Measurements from ENCODE around the gene C16orf92. TPM values are rescaled to one million over a fixed set of nuclear protein-coding genes. Genes with fewer than 3 reads are reported as not detected.

The C16orf92 gene
- total and polyA plus RNA-seq, 2 of the 13 experiments (the other 11 are each of a cell fraction or from before 2014, with no cell fraction given) = not detected

DNA sequence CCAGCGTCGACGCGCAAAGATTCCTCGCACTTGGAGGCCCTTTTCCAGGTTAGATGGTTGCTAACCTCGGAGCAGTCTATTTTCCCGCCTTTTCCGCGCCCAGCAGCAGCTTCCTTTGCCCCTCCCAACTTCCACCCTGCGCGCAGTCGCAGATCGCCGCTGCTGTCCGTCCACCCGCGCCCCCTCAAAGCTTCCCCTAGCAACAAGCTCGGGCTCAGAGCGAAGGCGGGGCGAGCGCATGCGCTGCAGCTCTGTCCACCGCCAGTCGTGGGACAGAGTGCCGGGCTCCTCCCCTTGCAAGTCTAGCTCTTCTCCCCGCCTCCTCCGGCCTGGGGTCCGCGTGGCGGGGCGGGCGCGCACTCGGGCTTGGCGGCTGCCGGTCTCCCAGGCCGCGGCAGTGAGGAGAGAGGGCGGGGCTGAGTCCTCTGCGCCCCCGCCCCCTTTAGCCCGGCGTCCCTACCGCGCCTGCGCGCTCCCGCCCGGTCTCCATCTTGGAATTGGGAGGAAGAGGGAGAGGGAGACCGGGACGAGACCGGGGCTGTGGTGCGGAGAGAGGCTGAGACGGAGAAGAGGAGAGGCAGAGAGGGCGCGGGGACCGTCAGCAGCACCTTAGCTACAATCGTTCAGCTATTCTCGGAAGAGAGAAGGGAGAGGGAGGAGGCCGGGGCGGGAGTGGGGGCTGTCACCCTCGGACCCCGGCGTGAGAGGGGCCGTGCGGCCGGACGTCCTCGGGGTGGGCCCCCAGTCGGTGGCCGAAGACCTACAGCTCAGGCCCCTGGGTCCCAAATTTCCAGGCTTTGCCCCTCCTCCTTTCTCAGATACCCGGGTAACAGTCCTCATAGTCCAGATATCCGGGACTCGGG, 49.4 kb upstream of the C16orf92 start, which contains the start of gene TAOK2 (continued):
- TF ChIP-seq GLI4 (CRISPR knock-in tag; IDR thresholded peaks at IDR 0.05; ENCODE audit: borderline replicate concordance) (no peak; the same call in 1 of the 2 replicates), SMC3 (IDR thresholded peaks at IDR 0.05; ENCODE audit: low read length) (no peak), TOPORS (CRISPR knock-in tag; IDR thresholded peaks at IDR 0.05) (peak; percentile 84), SAP130 (CRISPR knock-in tag; IDR thresholded peaks at IDR 0.05; ENCODE audit: low read depth) (peak; percentile 99), KLF6 (CRISPR knock-in tag; IDR thresholded peaks at IDR 0.05) (peak; percentile 71; the same call in 1 of the 2 replicates), SALL2 (CRISPR knock-in tag; IDR thresholded peaks at IDR 0.05) (peak; percentile 92)
- TF ChIP-seq, protein P1, sequence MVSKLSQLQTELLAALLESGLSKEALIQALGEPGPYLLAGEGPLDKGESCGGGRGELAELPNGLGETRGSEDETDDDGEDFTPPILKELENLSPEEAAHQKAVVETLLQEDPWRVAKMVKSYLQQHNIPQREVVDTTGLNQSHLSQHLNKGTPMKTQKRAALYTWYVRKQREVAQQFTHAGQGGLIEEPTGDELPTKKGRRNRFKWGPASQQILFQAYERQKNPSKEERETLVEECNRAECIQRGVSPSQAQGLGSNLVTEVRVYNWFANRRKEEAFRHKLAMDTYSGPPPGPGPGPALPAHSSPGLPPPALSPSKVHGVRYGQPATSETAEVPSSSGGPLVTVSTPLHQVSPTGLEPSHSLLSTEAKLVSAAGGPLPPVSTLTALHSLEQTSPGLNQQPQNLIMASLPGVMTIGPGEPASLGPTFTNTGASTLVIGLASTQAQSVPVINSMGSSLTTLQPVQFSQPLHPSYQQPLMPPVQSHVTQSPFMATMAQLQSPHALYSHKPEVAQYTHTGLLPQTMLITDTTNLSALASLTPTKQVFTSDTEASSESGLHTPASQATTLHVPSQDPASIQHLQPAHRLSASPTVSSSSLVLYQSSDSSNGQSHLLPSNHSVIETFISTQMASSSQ (IDR thresholded peaks at IDR 0.05; ENCODE audit: low read depth) = no peak
- TF ChIP-seq, protein P1 (CRISPR knock-in tag; IDR thresholded peaks at IDR 0.05; ENCODE audit: borderline replicate concordance) = peak; percentile 83
- TF ChIP-seq, protein P2, sequence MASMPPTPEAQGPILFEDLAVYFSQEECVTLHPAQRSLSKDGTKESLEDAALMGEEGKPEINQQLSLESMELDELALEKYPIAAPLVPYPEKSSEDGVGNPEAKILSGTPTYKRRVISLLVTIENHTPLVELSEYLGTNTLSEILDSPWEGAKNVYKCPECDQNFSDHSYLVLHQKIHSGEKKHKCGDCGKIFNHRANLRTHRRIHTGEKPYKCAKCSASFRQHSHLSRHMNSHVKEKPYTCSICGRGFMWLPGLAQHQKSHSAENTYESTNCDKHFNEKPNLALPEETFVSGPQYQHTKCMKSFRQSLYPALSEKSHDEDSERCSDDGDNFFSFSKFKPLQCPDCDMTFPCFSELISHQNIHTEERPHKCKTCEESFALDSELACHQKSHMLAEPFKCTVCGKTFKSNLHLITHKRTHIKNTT (CRISPR knock-in tag; IDR thresholded peaks at IDR 0.05) = no peak
- TF ChIP-seq, protein P3, sequence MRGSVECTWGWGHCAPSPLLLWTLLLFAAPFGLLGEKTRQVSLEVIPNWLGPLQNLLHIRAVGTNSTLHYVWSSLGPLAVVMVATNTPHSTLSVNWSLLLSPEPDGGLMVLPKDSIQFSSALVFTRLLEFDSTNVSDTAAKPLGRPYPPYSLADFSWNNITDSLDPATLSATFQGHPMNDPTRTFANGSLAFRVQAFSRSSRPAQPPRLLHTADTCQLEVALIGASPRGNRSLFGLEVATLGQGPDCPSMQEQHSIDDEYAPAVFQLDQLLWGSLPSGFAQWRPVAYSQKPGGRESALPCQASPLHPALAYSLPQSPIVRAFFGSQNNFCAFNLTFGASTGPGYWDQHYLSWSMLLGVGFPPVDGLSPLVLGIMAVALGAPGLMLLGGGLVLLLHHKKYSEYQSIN (CRISPR knock-in tag; IDR thresholded peaks at IDR 0.05; ENCODE audit: borderline replicate concordance) = no peak
- TF ChIP-seq, protein P4, sequence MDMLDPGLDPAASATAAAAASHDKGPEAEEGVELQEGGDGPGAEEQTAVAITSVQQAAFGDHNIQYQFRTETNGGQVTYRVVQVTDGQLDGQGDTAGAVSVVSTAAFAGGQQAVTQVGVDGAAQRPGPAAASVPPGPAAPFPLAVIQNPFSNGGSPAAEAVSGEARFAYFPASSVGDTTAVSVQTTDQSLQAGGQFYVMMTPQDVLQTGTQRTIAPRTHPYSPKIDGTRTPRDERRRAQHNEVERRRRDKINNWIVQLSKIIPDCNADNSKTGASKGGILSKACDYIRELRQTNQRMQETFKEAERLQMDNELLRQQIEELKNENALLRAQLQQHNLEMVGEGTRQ (IDR thresholded peaks at IDR 0.05; ENCODE audit: low read depth, low read length) = no peak
- TF ChIP-seq, protein P4 (CRISPR knock-in tag; IDR thresholded peaks at IDR 0.05; ENCODE audit: borderline replicate concordance) = no peak
- TF ChIP-seq, protein P5, sequence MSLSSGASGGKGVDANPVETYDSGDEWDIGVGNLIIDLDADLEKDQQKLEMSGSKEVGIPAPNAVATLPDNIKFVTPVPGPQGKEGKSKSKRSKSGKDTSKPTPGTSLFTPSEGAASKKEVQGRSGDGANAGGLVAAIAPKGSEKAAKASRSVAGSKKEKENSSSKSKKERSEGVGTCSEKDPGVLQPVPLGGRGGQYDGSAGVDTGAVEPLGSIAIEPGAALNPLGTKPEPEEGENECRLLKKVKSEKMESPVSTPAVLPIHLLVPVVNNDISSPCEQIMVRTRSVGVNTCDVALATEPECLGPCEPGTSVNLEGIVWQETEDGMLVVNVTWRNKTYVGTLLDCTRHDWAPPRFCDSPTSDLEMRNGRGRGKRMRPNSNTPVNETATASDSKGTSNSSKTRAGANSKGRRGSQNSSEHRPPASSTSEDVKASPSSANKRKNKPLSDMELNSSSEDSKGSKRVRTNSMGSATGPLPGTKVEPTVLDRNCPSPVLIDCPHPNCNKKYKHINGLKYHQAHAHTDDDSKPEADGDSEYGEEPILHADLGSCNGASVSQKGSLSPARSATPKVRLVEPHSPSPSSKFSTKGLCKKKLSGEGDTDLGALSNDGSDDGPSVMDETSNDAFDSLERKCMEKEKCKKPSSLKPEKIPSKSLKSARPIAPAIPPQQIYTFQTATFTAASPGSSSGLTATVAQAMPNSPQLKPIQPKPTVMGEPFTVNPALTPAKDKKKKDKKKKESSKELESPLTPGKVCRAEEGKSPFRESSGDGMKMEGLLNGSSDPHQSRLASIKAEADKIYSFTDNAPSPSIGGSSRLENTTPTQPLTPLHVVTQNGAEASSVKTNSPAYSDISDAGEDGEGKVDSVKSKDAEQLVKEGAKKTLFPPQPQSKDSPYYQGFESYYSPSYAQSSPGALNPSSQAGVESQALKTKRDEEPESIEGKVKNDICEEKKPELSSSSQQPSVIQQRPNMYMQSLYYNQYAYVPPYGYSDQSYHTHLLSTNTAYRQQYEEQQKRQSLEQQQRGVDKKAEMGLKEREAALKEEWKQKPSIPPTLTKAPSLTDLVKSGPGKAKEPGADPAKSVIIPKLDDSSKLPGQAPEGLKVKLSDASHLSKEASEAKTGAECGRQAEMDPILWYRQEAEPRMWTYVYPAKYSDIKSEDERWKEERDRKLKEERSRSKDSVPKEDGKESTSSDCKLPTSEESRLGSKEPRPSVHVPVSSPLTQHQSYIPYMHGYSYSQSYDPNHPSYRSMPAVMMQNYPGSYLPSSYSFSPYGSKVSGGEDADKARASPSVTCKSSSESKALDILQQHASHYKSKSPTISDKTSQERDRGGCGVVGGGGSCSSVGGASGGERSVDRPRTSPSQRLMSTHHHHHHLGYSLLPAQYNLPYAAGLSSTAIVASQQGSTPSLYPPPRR (CRISPR knock-in tag; IDR thresholded peaks at IDR 0.05; ENCODE audit: borderline replicate concordance) = peak; percentile 59; the same call in 1 of the 2 replicates
